GM23338 (cell line): ENCODE results near the gene LMAN1L. TPM values are rescaled to one million over a fixed set of nuclear protein-coding genes. Genes with fewer than 3 reads are reported as not detected.

Experiments
- ATAC-seq: fragments of 200-7000 bp; cut with Tn5 transposase; 3 replicates; pipeline ENCODE4 v1.9.1; 2020
- DNase-seq: peaks from one replicate; pipeline ENCODE4 v3.0.0-alpha.2; 2015; ENCODE audit warnings: low spot score
- H2AFZ ChIP-seq: fragments of 200-600 bp; sonication (generic); 2 replicates; pipeline ENCODE4 v1.8.0; 2016; ENCODE audit warnings: antibody characterized with exemption, mild to moderate bottlenecking, moderate library complexity
- H3F3A ChIP-seq: fragments of 200-600 bp; sonication (generic); replicated peaks from 2 replicates; pipeline ENCODE4 v1.8.0; 2017; ENCODE audit warnings: antibody characterized with exemption, mixed run types, low read depth
- H3K27ac ChIP-seq: fragments of 200-600 bp; sonication (generic); 2 replicates; pipeline ENCODE4 v1.6.1; 2016; ENCODE audit warnings: low read depth
- H3K27me3 ChIP-seq: fragments of 200-600 bp; sonication (generic); 2 replicates; pipeline ENCODE4 v1.8.0; 2016; ENCODE audit warnings: mild to moderate bottlenecking, mixed run types, moderate library complexity; ENCODE audit not compliant: insufficient read depth
- H3K36me3 ChIP-seq: fragments of 200-600 bp; sonication (generic); 2 replicates; pipeline ENCODE4 v1.8.0; 2016; ENCODE audit warnings: mild to moderate bottlenecking; ENCODE audit not compliant: insufficient read depth
- H3K4me1 ChIP-seq: fragments of 200-600 bp; sonication (generic); 2 replicates; pipeline ENCODE4 v1.8.0; 2016; ENCODE audit warnings: mild to moderate bottlenecking, moderate library complexity; ENCODE audit not compliant: insufficient read depth
- H3K4me2 ChIP-seq: fragments of 200-600 bp; sonication (generic); 2 replicates; pipeline ENCODE4 v1.7.1; 2017; ENCODE audit warnings: mixed run types
- H3K4me3 ChIP-seq: fragments of 200-600 bp; sonication (generic); 2 replicates; pipeline ENCODE4 v1.6.1; 2016; ENCODE audit warnings: mixed run types
- H3K79me2 ChIP-seq: fragments of 200-600 bp; sonication (generic); replicated peaks from 2 replicates; pipeline ENCODE4 v1.8.0; 2017; ENCODE audit warnings: mild to moderate bottlenecking; ENCODE audit not compliant: insufficient read depth
- H3K9me2 ChIP-seq: fragments of 200-600 bp; sonication (generic); 2 replicates; pipeline ENCODE4 v1.8.0; 2017; ENCODE audit not compliant: insufficient read depth
- H4K20me1 ChIP-seq: fragments of 200-600 bp; sonication (generic); replicated peaks from 2 replicates; pipeline ENCODE4 v1.8.0; 2017; ENCODE audit warnings: mild to moderate bottlenecking; ENCODE audit not compliant: insufficient read depth
- H3K27ac Mint-ChIP-seq: 2 replicates; pipeline ENCODE4 v1.8.0; 2020; ENCODE audit warnings: inconsistent platforms, mild to moderate bottlenecking, moderate library complexity, mixed read lengths
- H3K27me3 Mint-ChIP-seq: 3 replicates; pipeline ENCODE4 v1.8.0; 2022; ENCODE audit warnings: low read depth, mild to moderate bottlenecking, moderate library complexity, mixed read lengths, inconsistent platforms; ENCODE audit not compliant: insufficient read depth, poor library complexity
- H3K36me3 Mint-ChIP-seq: 3 replicates; pipeline ENCODE4 v1.8.0; 2021; ENCODE audit warnings: low read depth, mild to moderate bottlenecking, inconsistent platforms, moderate library complexity, mixed read lengths
- H3K4me1 Mint-ChIP-seq: 3 replicates; pipeline ENCODE4 v1.8.0; 2020; ENCODE audit warnings: mild to moderate bottlenecking, inconsistent platforms, mixed read lengths
- H3K4me3 Mint-ChIP-seq: 3 replicates; pipeline ENCODE4 v1.8.0; 2021; ENCODE audit warnings: moderate library complexity, mild to moderate bottlenecking, inconsistent platforms, mixed read lengths
- H3K9me3 Mint-ChIP-seq: 3 replicates; pipeline ENCODE4 v1.8.0; 2020; ENCODE audit warnings: moderate library complexity, mild to moderate bottlenecking, inconsistent platforms, mixed read lengths
- CREB1 ChIP-seq: fragments of 250-450 bp; sonication (Bioruptor Pico); IDR thresholded peaks from 2 replicates; pipeline ENCODE4 v1.5.0; 2020; ENCODE audit warnings: low read depth, mild to moderate bottlenecking, moderate library complexity
- CTCF ChIP-seq, 2 experiments: fragments of 200-600 bp in 1 of 2; sonication (generic) in 1 of 2; conservative IDR thresholded peaks; 2 replicates each; pipeline versions ENCODE4 v1.5.1 to v1.6.1; 2016 to 2017; ENCODE audit warnings: antibody characterized with exemption in 2 of 2, low read depth in 2 of 2, mild to moderate bottlenecking in 2 of 2, moderate library complexity in 1 of 2
- ETS1 ChIP-seq: IDR thresholded peaks from 2 replicates; pipeline ENCODE4 v1.6.1; 2016; ENCODE audit warnings: antibody characterized with exemption
- EZH2 ChIP-seq: fragments of 200-600 bp; sonication (generic); IDR thresholded peaks from one replicate; pipeline ENCODE4 v1.8.0; 2017; ENCODE audit warnings: antibody characterized with exemption, mild to moderate bottlenecking, low read depth; ENCODE audit not compliant: unreplicated experiment
- EZH2phosphoT487 ChIP-seq: fragments of 200-600 bp; sonication (generic); IDR thresholded peaks from one replicate; pipeline ENCODE4 v1.8.1; 2018; ENCODE audit warnings: antibody characterized with exemption; ENCODE audit not compliant: unreplicated experiment
- NANOG ChIP-seq: IDR thresholded peaks from 2 replicates; pipeline ENCODE4 v1.6.1; 2016; ENCODE audit warnings: antibody characterized with exemption, borderline replicate concordance
- POLR2AphosphoS5 ChIP-seq: IDR thresholded peaks from 2 replicates; pipeline ENCODE4 v1.6.1; 2016; ENCODE audit warnings: antibody characterized with exemption, low read depth
- REST ChIP-seq: IDR thresholded peaks from one replicate; pipeline ENCODE4 v1.6.1; 2018; ENCODE audit warnings: antibody characterized with exemption; ENCODE audit not compliant: unreplicated experiment
- STAT1 ChIP-seq: IDR thresholded peaks from one replicate; pipeline ENCODE4 v1.6.1; 2016; ENCODE audit warnings: antibody characterized with exemption; ENCODE audit not compliant: unreplicated experiment
- ZNF114 ChIP-seq: fragments of 250-450 bp; sonication (Bioruptor Pico); IDR thresholded peaks from 2 replicates; pipeline ENCODE4 v1.5.0; 2020; ENCODE audit warnings: mild to moderate bottlenecking, moderate library complexity
- ZNF331 ChIP-seq: fragments of 250-450 bp; sonication (Bioruptor Pico); IDR thresholded peaks from 2 replicates; pipeline ENCODE4 v1.5.0; 2020; ENCODE audit warnings: low read depth, mild to moderate bottlenecking, moderate library complexity
- polyA plus RNA-seq: library from polyadenylated mRNA; unstranded; fragments of >200 nt; fragmentation: Nextera tagmentation; extraction: Ambion mirVana; gene quantifications from 2 replicates; pipeline ENCODE4 v1.2.1, GENCODE V29; 2016
- total RNA-seq: library from RNA; depleted of rRNA; stranded (reverse); fragments of >200 nt; shearing (Covaris generic); gene quantifications from 2 replicates; pipeline ENCODE4 v1.2.3, GENCODE V29; 2014

LMAN1L gene
- total and polyA plus RNA-seq, 2 experiments from 2014 or later, result not detected

- Histone ChIP-seq H2AFZ (no peak overlapping the region), H3K27me3 (no peaks in the 10 kb centered on the region), H3K9me2 (no peaks in the 10 kb centered on the region), H4K20me1 (no peaks in the 10 kb centered on the region), H3K36me3 (no peaks in the 10 kb centered on the region), H3K27ac (no peak overlapping the region), H3K79me2 (no peaks in the 10 kb centered on the region), H3K4me3 (no peak overlapping the region), H3K4me2 (no peak overlapping the region), H3K4me1 (peaks cover 7% of the 10 kb centered on the region; the same call in 1 of the 2 replicates), H3F3A (no peaks in the 10 kb centered on the region)
- Mint-ChIP-seq H3K27me3 (peaks cover 3% of the 10 kb centered on the region), H3K4me1 (peaks cover 17% of the 10 kb centered on the region; the same call in 2 of the 3 replicates), H3K27ac (no peak overlapping the region), H3K4me3 (no peak overlapping the region), H3K9me3 (no peaks in the 10 kb centered on the region), H3K36me3 (peaks cover 19% of the 10 kb centered on the region)
- no peak for DNase-seq
- ATAC-seq, result no peak
- TF ChIP-seq CTCF (conservative IDR thresholded peaks at IDR 0.05; ENCODE audit: low read depth in 2 of 2) (0 out of 4 replicates have a peak, but pooled peaks of 1 of the 2 experiments have one; percentile 10), ZNF331 (no peak), NANOG (no peak), EZH2phosphoT487 (no peak), STAT1 (no peak), CREB1 (CRISPR knock-in tag) (no peak), POLR2AphosphoS5 (no peak), REST (no peak), ETS1 (no peak)
Observed at GRCh38 chr15:74804935-74805334, 7.7 kb upstream of the LMAN1L start.

GRCh38 chr15:74807282-74807681 is 5.4 kb upstream of the LMAN1L start:
- Histone ChIP-seq H3F3A (no peaks in the 10 kb centered on the region), H3K4me2 (no peak overlapping the region), H2AFZ (no peak overlapping the region), H3K4me1 (peaks cover 3% of the 10 kb centered on the region; the same call in 1 of the 2 replicates), H3K27me3 (no peaks in the 10 kb centered on the region), H3K79me2 (no peaks in the 10 kb centered on the region), H3K4me3 (no peak overlapping the region), H3K9me2 (no peaks in the 10 kb centered on the region), H3K36me3 (no peaks in the 10 kb centered on the region), H4K20me1 (no peaks in the 10 kb centered on the region), H3K27ac (no peak overlapping the region)
- no peak overlapping the region for H3K4me3 Mint-ChIP-seq
- DNase-seq (no peak), ATAC-seq (no peak)
- H3K27ac Mint-ChIP-seq, result no peak overlapping the region
- peaks cover 12% of the 10 kb centered on the region; the same call in 2 of the 3 replicates for H3K4me1 Mint-ChIP-seq
- H3K27me3 Mint-ChIP-seq, result peaks cover 3% of the 10 kb centered on the region
- no peaks in the 10 kb centered on the region for H3K9me3 Mint-ChIP-seq
- peaks cover 12% of the 10 kb centered on the region for H3K36me3 Mint-ChIP-seq
- no peak for TF ChIP-seq NANOG
- TF ChIP-seq ZNF114 (CRISPR knock-in tag), result no peak
- no peak for TF ChIP-seq EZH2
- no peak for TF ChIP-seq STAT1
- no peak for TF ChIP-seq CREB1 (CRISPR knock-in tag)
- TF ChIP-seq ETS1, result no peak
- TF ChIP-seq REST, result no peak
- no peak for TF ChIP-seq ZNF331
